ENCODE results near the gene PRKCA.

DNA sequence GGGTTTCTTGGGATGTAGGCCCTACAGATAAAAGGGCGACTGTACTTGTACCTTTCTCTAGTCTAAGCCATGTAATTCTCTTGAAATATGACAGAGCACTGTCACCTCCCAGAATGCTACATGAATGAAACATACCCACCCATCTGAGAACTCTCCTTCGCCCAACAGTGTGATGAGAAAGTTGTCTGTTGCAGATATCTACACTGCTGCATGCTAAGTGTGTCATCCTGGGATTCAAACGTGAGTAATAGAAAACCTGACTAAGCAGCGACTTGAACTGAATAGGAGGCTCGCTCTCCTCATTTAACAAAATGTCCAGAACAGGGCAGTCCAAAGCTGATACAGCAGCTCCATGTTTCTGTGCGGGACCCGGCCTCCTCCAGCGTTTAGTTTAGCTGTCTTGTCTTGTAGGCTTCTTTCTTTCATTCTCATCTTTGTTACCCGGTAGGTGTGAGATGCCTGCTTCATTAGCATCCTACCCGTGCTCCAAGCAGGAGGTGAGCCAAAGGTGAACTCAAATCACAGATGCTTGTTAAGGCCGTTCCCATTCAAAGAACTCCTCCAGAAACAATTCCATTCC, 211.9 kb downstream of the PRKCA start:
- TF ChIP-seq, protein P1, sequence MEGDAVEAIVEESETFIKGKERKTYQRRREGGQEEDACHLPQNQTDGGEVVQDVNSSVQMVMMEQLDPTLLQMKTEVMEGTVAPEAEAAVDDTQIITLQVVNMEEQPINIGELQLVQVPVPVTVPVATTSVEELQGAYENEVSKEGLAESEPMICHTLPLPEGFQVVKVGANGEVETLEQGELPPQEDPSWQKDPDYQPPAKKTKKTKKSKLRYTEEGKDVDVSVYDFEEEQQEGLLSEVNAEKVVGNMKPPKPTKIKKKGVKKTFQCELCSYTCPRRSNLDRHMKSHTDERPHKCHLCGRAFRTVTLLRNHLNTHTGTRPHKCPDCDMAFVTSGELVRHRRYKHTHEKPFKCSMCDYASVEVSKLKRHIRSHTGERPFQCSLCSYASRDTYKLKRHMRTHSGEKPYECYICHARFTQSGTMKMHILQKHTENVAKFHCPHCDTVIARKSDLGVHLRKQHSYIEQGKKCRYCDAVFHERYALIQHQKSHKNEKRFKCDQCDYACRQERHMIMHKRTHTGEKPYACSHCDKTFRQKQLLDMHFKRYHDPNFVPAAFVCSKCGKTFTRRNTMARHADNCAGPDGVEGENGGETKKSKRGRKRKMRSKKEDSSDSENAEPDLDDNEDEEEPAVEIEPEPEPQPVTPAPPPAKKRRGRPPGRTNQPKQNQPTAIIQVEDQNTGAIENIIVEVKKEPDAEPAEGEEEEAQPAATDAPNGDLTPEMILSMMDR (conservative IDR thresholded peaks at IDR 0.05; ENCODE audit: low read length), result no peak
- TF ChIP-seq EZH2phosphoT487 (IDR thresholded peaks at IDR 0.05; ENCODE audit: borderline replicate concordance), result no peak
